ENCODE measurements around the gene SLC35B2. TPM values are rescaled to one million over a fixed set of nuclear protein-coding genes. Genes with fewer than 3 reads are reported as not detected.

Gene SLC35B2
- total RNA-seq, 1 experiment from 2014 or later, result 90.6 TPM

DNA sequence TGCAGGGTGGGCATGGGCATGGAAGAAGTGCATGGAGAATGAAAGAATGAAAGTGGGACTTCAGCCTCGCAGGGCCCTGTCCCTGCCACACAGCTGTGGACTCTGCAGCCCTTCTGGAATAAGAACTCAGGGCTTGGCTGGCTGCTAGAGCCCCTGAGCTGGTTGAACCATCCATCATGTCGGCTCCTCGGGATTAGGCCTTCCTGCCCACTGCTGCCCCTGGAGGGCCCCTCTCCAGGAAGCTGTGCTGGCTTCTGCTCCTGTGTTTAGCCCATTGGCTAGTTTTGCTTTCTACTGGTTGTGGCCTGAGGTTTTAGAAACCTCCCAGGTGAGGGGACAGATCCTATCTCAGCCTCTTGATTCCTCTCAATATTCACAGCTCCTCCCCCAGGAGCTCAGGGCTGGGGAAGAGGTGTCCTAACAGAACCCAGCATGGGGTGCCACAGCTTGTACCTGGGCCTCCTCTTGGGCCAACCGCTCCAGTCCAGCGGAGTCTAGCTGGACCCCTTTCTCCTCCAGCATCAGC is 47.9 kb upstream of the SLC35B2 start:
- Histone ChIP-seq H3F3A (ENCODE audit: low read length, unreplicated experiment) (no peaks in the 10 kb centered on the region), H3K9ac (ENCODE audit: low read length) (no peak overlapping the region), H3K9me3 (ENCODE audit: low read length) (no peaks in the 10 kb centered on the region), H2AFZ (ENCODE audit: low read length) (no peak overlapping the region), H3K4me2 (ENCODE audit: low read length) (no peak overlapping the region), H4K20me1 (ENCODE audit: low read length) (no peaks in the 10 kb centered on the region), H3K79me2 (ENCODE audit: low read length) (no peaks in the 10 kb centered on the region), H3K36me3 (ENCODE audit: low read depth, low read length) (peaks cover 46% of the 10 kb centered on the region), H3K9me2 (replicated peaks; ENCODE audit: low read length) (no peaks in the 10 kb centered on the region), H3K4me1 (ENCODE audit: insufficient read depth, low read length) (no peaks in the 10 kb centered on the region), H3K27ac (ENCODE audit: low read length) (no peak overlapping the region), H3K4me3 (ENCODE audit: low read length) (no peak overlapping the region), H3K27me3 (ENCODE audit: low read length) (no peaks in the 10 kb centered on the region)
- ATAC-seq (no peak), DNase-seq (no peak)
- ChIA-PET POLR2A (ENCODE audit: unreplicated experiment) (no interaction called here), CTCF (no interaction called here)
- TF ChIP-seq, protein P1, sequence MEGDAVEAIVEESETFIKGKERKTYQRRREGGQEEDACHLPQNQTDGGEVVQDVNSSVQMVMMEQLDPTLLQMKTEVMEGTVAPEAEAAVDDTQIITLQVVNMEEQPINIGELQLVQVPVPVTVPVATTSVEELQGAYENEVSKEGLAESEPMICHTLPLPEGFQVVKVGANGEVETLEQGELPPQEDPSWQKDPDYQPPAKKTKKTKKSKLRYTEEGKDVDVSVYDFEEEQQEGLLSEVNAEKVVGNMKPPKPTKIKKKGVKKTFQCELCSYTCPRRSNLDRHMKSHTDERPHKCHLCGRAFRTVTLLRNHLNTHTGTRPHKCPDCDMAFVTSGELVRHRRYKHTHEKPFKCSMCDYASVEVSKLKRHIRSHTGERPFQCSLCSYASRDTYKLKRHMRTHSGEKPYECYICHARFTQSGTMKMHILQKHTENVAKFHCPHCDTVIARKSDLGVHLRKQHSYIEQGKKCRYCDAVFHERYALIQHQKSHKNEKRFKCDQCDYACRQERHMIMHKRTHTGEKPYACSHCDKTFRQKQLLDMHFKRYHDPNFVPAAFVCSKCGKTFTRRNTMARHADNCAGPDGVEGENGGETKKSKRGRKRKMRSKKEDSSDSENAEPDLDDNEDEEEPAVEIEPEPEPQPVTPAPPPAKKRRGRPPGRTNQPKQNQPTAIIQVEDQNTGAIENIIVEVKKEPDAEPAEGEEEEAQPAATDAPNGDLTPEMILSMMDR (conservative IDR thresholded peaks at IDR 0.05; ENCODE audit: low read depth, low read length), result no peak
- TF ChIP-seq EZH2phosphoT487 (IDR thresholded peaks at IDR 0.05; ENCODE audit: borderline replicate concordance, low read length) (no peak), EZH2 (IDR thresholded peaks at IDR 0.05; ENCODE audit: low read length, unreplicated experiment) (no peak)
- intact Hi-C loops (cut with micrococcal nuclease), result no loop called here
- no TSS peak for BruUV-seq (replicated peaks)

DNA sequence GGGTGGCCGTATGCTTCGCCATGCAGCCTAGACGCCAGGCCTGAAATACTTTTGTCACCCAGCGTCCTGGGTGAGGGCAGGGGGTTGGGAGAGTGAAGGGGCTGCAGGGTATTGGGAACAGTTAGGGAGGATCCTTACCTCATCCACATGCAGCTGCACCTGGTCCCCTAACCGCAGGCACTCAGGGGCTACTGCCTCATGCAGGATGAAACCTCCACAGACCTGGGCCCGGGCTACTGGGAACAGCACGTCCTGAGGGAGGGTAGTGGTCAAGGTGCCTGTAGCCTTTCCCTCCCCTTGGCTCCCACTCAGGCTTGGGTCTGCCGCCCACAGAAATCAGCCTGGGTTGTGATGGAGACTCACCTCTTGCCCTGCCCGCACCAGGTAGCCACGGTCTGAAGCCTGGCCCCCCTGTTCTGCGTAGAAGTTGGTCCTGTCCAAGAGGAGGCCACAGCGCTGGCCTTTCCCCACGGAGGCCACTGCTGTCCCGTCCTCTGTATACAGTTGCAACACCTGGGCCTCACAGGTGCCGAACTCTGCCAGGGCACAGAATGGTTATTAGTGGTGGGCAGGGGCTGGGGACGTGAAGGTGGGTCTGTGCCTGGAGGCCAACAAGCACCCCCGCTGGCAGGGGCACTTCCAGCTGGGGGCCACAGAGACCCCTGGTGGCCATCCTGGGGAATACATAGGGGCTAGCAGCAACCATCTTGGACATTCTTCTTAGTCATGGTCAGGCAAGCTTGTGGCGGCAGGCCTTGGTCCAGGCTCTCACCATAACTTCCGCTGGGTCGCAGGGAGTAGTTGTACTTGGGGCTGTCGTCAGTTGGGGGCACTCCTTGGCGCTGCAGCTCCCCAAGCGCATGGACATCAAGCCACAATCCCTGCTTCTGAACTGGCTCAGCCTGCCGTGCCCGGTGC is 47.2 kb upstream of the SLC35B2 start:
- POLR2A ChIA-PET (ENCODE audit: unreplicated experiment), result no interaction called here

More for the DNA sequence above, 47.2 kb upstream of the SLC35B2 start:
- no peak for TF ChIP-seq EZH2phosphoT487 (IDR thresholded peaks at IDR 0.05; ENCODE audit: borderline replicate concordance, low read length)
- TF ChIP-seq, protein P1 (conservative IDR thresholded peaks at IDR 0.05; ENCODE audit: low read depth, low read length), result peak; percentile 77
- H3K4me1 ChIP-seq (ENCODE audit: insufficient read depth, low read length), result no peaks in the 10 kb centered on the region
- no peaks in the 10 kb centered on the region for H4K20me1 ChIP-seq (ENCODE audit: low read length)
- CTCF ChIA-PET, result no interaction called here
- no peaks in the 10 kb centered on the region for H3F3A ChIP-seq (ENCODE audit: low read length, unreplicated experiment)
- no peaks in the 10 kb centered on the region for H3K9me2 ChIP-seq (replicated peaks; ENCODE audit: low read length)
- DNase-seq, result peak; percentile 35
- H3K27ac ChIP-seq (ENCODE audit: low read length), result no peak overlapping the region
- H3K9ac ChIP-seq (ENCODE audit: low read length), result no peak overlapping the region
- no peaks in the 10 kb centered on the region for H3K79me2 ChIP-seq (ENCODE audit: low read length)
- peaks cover 41% of the 10 kb centered on the region for H3K36me3 ChIP-seq (ENCODE audit: low read depth, low read length)
- H3K4me2 ChIP-seq (ENCODE audit: low read length), result no peak overlapping the region
- no TSS peak for BruUV-seq (replicated peaks)
- no peak overlapping the region for H3K4me3 ChIP-seq (ENCODE audit: low read length)
- no peak overlapping the region for H2AFZ ChIP-seq (ENCODE audit: low read length)
- H3K9me3 ChIP-seq (ENCODE audit: low read length), result no peaks in the 10 kb centered on the region
- no peaks in the 10 kb centered on the region for H3K27me3 ChIP-seq (ENCODE audit: low read length)
- intact Hi-C loops (cut with micrococcal nuclease), result loop anchor here (5.0 kb wide), 1 partner anchor 37 kb away; the partner anchor contains the start of gene NFKBIE
- peak; percentile 62 for ATAC-seq
